ENCODE results near the gene SLC4A7. TPM values are rescaled to one million over a fixed set of nuclear protein-coding genes. Genes with fewer than 3 reads are reported as not detected.

SLC4A7 gene
- polyA plus RNA-seq, 1 of the 3 experiments (the other 2 are of a cell fraction): 3.9 TPM

GRCh38 chr3:27488821-27489220, 4.6 kb upstream of the SLC4A7 start (continued):
- TF ChIP-seq GATA2 (CRISPR knock-in tag; IDR thresholded peaks at IDR 0.05) (no peak), MEF2A (IDR thresholded peaks at IDR 0.05; ENCODE audit: borderline replicate concordance, low read depth) (no peak), CHD2 (IDR thresholded peaks at IDR 0.05; ENCODE audit: low read length, partially characterized antibody) (no peak), REST (IDR thresholded peaks at IDR 0.05; ENCODE audit: low read depth, low read length) (no peak), TCF12 (IDR thresholded peaks at IDR 0.05) (no peak), MAX (IDR thresholded peaks at IDR 0.05; ENCODE audit: low read depth) (no peak), FOXM1 (IDR thresholded peaks at IDR 0.05; ENCODE audit: low read depth) (no peak), FOXJ3 (CRISPR knock-in tag; IDR thresholded peaks at IDR 0.05) (no peak), RCOR1 (IDR thresholded peaks at IDR 0.05; ENCODE audit: low read length) (no peak)

GRCh38 chr3:27487383-27487782, 3.2 kb upstream of the SLC4A7 start:
- H4K20me1 ChIP-seq (ENCODE audit: insufficient read depth): peaks cover under 1% of the 10 kb centered on the region; the same call in 1 of the 2 replicates
- H3K4me3 ChIP-seq (ENCODE audit: low read depth in 2 of 2, low read length in 1 of 2): no peak overlapping the region
- DNase-seq: no peak
- H3K27me3 ChIP-seq (ENCODE audit: insufficient read depth): no peaks in the 10 kb centered on the region
- H3F3A ChIP-seq (replicated peaks; ENCODE audit: insufficient read depth): peaks cover 2% of the 10 kb centered on the region
- no peaks in the 10 kb centered on the region for H3K9me2 ChIP-seq
- no peak overlapping the region for H3K4me2 ChIP-seq
- POLR2A ChIA-PET: no interaction called here
- H3K79me2 ChIP-seq (ENCODE audit: insufficient read depth): peaks cover 12% of the 10 kb centered on the region
- H3K9me3 ChIP-seq: no peaks in the 10 kb centered on the region
- H2AFZ ChIP-seq (ENCODE audit: low read depth): no peak overlapping the region
- TF ChIP-seq PBX3 (IDR thresholded peaks at IDR 0.05) (no peak), TEAD4 (IDR thresholded peaks at IDR 0.05; ENCODE audit: borderline replicate concordance, insufficient read depth) (no peak), USF2 (IDR thresholded peaks at IDR 0.05; ENCODE audit: borderline replicate concordance, low read depth, low read length) (no peak), GATA2 (CRISPR knock-in tag; IDR thresholded peaks at IDR 0.05) (no peak), NFIC (IDR thresholded peaks at IDR 0.05; ENCODE audit: borderline replicate concordance) (no peak), RFX5 (IDR thresholded peaks at IDR 0.05; ENCODE audit: low read length) (no peak), MXI1 (IDR thresholded peaks at IDR 0.05; ENCODE audit: low read depth, low read length) (no peak), TAF1 (IDR thresholded peaks at IDR 0.05; ENCODE audit: borderline replicate concordance, low read depth, low read length) (no peak), RAD21 (IDR thresholded peaks at IDR 0.05; ENCODE audit: low read length) (no peak), JUND (IDR thresholded peaks at IDR 0.05) (no peak), USF1 (IDR thresholded peaks at IDR 0.05; ENCODE audit: borderline replicate concordance, low read depth) (no peak), IRF3 (IDR thresholded peaks at IDR 0.05; ENCODE audit: low read depth, low read length) (no peak)
- no peak overlapping the region for H3K9ac ChIP-seq
- CTCF ChIA-PET: interaction anchor here (0.8 to 1.4 kb wide), 3 partner anchors 14 to 194 kb away, joined by 3 to 5 read pairs (median 3); no protein-coding TSS in a partner anchor
- no peak overlapping the region for H3K27ac ChIP-seq (ENCODE audit: low read depth in 2 of 2, low read length in 1 of 2)
- no peaks in the 10 kb centered on the region for H3K36me3 ChIP-seq (replicated peaks in 1 of 2; ENCODE audit: control insufficient read depth in 1 of 2, insufficient read depth in 2 of 2, low read length in 1 of 2)
- no peaks in the 10 kb centered on the region for H3K4me1 ChIP-seq (ENCODE audit: control insufficient read depth in 1 of 2, insufficient read depth in 2 of 2, low read depth in 1 of 2, low read length in 1 of 2)
- WGBS (ENCODE audit: low lambda C conversion rate): 100% methylated on average over 1 of the region's 1 CpG

Data from SK-N-SH (cell line).